Dedifferentiated amniotic fluid mesenchymal stem cell (primary cell): ENCODE measurements around the gene PCDHGB3.
A peak's percentile ranks its signal among the peaks of the same experiment; 100 is the strongest.
"Not testable (repeated sequence)": the region's sequence is repeated elsewhere in the genome, so short reads cannot be mapped to it uniquely, and the experiment has no call there.

Experiments used
- DNase-seq: peaks from one replicate; pipeline ENCODE4 v3.0.0-alpha.2; 2016; ENCODE audit errors: extremely low spot score

The PCDHGB3 gene

DNA sequence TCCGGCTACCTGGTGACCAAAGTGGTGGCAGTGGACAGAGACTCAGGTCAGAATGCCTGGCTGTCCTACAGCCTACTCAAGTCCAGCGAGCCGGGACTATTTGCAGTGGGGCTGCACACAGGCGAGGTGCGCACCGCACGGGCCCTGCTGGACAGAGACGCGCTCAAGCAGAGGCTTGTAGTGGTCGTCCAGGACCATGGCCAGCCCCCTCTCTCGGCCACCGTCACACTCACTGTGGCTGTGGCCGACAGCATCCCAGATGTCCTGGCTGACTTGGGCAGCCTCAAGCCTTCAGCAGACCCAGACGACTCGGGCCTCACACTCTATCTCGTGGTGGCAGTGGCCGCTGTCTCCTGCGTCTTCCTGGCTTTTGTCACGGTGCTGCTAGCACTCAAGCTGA, 13.1 kb upstream of the PCDHGB3 start:
- DNase-seq, result no peak

DNA sequence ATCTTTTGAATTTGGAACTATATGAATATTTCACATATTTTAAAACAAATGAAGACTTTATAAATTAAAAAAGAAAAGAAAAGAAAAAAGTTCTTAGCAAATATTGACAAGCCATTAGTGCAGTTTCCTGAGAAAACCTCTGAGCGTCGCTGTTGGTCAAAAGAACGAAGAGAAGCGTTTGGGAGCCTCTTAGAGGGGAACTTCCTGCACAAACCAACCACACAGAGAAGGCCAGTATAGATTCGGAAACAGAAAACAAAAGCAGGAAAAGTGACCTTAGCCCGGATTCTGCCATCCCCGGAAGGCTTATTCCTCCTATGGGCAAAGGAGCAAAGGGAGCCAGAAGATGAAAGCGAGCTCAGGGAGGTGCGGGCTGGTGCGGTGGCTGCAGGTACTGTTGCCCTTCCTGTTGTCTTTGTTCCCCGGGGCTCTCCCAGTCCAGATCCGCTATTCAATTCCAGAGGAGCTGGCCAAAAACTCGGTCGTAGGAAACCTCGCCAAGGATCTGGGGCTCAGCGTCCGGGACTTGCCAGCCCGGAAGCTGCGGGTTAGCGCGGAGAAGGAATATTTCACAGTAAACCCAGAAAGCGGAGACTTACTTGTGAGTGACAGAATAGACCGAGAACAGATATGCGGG, 10.1 kb upstream of the PCDHGB3 start, which contains the start of gene PCDHGB2:
Gene PCDHGB2, plus strand, starts transcription at position 205 of the 637 bp plus-strand sequence. Its CDS starts 142 bp downstream, at position 347.
- DNase-seq, result no peak

DNA sequence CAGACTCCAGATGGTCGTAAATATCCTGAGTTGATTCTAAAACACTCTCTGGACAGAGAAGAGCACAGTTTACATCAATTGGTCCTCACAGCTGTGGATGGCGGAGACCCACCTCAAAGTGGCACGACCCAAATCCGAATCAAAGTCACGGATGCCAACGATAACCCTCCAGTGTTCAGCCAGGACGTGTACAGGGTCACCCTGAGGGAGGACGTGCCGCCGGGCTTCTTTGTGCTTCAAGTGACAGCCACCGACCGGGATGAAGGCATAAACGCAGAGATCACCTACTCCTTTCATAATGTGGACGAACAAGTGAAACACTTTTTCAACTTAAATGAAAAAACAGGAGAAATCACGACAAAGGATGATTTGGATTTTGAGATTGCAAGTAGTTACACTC, 9.4 kb upstream of the PCDHGB3 start:
- no peak for DNase-seq

DNA sequence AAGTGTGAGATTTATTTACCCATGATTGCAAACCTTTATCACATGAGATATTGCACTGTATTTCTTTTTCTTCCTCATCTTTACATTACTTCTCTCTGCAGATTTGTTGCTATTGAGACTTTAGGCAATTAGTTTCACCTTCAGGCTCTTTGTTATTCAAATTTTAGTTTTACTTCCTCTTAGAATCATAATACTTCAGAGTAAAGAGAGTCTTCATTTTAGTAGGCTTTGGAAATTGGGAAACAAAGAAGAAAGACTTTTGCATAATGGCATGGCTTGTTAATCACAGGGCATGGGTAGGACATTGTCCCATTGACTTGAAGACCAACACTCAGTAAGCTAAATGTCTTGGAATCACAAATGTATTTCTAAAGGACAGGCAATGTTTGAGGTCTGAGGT, 7.3 kb upstream of the PCDHGB3 start:
- DNase-seq, result no peak

DNA sequence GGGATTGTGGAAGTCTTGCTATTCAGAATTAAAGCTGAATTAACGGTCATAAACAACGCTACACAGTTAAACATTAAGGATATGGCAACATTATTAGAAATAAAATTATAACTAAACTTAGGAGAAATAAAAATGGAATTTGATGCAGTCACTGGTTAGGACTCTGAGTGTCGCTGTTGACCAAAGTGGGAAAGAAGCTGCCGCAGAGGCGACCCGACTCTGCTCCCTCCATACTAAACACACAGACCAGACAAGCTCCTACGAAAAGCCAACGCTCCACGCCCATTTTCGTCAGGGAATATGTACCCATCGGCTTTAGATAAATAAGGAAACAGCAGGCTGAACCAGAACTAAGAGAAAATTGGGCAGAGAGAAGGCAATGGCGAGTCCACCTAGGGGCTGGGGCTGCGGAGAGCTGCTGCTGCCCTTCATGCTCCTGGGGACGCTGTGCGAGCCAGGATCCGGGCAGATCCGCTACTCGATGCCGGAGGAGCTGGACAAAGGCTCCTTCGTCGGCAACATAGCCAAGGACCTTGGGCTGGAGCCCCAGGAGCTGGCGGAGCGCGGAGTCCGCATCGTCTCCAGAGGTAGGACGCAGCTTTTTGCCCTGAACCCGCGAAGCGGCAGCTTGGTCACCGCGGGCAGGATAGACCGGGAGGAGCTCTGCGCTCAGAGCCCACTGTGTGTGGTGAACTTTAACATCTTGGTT, 5.9 kb upstream of the PCDHGB3 start, which contains the start of gene PCDHGA5:
Gene PCDHGA5, plus strand, starts transcription at position 211 of the 709 bp plus-strand sequence. Its CDS starts 169 bp downstream, at position 380.
- no peak for DNase-seq

DNA sequence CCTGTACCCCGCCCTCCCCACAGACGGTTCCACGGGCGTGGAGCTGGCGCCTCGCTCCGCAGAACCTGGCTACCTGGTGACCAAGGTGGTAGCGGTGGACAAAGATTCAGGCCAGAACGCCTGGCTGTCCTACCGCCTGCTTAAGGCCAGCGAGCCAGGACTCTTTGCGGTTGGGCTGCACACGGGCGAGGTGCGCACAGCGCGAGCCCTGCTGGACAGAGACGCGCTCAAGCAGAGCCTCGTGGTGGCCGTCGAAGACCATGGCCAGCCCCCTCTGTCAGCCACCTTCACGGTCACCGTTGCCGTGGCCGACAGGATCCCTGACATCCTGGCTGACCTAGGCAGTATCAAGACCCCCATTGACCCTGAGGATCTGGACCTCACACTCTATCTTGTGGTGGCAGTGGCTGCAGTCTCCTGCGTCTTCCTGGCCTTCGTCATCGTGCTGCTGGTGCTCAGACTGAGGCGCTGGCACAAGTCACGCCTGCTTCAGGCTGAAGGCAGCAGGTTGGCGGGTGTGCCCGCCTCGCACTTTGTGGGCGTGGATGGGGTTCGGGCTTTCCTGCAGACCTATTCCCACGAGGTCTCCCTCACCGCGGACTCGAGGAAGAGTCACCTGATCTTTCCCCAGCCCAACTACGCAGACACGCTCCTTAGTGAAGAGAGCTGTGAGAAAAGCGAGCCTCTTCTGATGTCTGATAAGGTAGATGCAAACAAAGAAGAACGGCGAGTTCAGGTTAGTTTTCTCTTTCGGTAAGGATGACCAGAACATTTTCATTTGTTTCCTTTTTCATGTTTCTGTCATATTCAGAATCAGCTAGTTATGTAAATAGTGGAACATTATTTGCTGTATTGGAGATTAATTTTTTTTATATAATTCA, 3.8 kb upstream of the PCDHGB3 start:
- no peak for DNase-seq

DNA sequence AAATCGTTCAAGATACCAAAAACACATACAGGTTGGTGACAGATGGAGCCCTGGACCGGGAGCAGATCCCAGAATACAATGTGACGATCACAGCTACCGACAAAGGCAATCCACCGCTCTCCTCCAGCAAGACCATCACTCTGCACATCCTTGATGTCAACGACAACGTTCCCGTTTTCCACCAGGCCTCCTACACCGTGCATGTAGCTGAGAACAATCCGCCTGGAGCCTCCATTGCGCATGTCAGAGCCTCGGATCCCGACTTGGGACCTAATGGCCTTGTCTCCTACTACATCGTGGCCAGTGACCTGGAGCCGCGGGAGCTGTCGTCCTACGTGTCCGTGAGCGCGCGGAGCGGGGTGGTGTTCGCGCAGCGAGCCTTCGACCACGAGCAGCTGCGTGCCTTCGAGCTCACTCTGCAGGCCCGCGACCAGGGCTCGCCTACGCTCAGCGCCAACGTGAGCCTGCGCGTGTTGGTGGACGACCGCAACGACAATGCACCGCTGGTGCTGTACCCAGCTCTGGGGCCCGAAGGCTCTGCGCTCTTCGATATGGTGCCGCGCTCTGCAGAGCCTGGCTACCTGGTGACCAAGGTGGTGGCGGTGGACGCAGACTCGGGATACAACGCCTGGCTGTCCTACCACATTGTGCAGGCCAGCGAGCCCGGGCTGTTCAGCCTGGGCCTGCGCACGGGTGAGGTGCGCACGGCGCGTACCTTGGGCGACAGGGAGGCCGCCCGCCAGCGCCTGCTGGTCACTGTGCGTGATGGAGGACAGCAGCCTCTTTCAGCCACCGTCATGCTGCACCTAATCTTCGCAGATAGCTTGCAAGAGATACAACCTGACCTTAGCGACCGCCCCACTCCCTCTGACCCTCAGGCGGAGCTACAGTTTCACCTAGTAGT, 1.8 kb downstream of the PCDHGB3 start:
- DNase-seq, result no peak

DNA sequence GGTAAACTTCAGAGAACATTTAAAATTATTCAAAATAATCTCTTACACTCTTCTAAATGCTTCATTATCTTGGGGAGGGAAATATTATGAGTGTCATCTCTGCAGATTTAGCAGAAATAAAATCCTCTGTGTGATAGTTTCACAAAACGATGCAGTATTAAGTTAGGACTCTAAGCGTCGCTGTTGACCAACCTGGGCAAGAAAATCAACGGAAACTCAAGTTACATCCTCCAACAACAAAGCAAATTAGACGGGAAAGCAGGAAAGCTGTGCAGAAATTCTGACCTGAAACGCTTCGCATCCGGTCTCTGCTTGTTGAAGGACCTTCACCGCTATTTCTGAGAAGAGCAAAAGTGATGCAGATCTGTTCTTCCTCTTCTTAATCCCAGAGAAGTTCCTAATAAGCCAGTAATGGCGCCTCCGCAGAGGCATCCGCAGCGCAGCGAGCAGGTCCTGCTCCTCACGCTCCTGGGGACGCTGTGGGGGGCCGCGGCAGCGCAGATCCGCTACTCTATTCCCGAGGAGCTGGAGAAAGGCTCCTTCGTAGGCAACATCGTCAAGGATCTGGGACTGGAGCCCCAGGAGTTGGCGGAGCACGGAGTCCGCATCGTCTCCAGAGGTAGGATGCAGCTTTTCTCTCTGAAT, 3.8 kb downstream of the PCDHGB3 start, which contains the start of gene PCDHGA6:
Gene PCDHGA6, plus strand, starts transcription at position 219 of the 645 bp plus-strand sequence. Its CDS starts 193 bp downstream, at position 412.
- peak; percentile 39 for DNase-seq

DNA sequence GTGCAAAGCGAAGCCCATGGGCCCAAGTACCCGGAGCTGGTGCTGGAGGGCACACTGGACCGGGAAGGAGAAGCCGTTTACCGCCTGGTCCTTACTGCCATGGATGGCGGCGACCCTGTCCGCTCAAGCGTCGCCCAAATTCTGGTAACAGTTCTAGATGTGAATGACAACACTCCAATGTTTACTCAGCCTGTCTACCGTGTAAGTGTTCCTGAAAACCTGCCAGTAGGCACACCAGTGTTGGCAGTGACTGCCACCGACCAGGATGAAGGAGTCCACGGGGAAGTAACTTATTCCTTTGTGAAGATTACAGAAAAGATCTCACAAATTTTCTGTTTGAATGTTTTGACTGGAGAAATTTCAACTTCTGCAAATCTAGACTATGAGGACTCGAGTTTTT, 4.6 kb downstream of the PCDHGB3 start:
- DNase-seq, result no peak

DNA sequence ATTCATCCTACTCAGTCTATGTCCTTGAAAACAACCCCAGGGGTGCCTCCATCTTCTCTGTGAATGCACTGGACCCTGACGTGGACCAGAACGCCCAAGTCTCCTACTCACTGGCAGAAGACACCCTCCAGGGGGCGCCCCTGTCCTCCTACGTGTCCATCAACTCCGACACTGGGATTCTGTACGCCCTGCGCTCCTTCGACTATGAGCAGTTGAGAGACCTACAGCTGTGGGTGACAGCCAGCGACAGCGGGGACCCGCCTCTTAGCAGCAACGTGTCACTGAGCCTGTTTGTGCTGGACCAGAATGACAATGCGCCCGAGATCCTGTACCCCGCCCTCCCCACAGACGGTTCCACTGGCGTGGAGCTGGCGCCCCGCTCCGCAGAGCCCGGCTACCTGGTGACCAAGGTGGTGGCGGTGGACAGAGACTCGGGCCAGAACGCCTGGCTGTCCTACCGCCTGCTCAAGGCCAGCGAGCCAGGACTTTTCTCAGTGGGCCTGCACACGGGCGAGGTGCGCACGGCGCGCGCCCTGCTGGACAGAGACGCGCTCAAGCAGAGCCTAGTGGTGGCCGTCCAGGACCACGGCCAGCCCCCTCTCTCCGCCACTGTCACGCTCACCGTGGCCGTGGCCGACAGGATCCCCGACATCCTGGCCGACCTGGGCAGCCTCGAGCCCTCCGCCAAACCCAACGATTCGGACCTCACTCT, 5.6 kb downstream of the PCDHGB3 start:
- not testable (repeated sequence) for DNase-seq

DNA sequence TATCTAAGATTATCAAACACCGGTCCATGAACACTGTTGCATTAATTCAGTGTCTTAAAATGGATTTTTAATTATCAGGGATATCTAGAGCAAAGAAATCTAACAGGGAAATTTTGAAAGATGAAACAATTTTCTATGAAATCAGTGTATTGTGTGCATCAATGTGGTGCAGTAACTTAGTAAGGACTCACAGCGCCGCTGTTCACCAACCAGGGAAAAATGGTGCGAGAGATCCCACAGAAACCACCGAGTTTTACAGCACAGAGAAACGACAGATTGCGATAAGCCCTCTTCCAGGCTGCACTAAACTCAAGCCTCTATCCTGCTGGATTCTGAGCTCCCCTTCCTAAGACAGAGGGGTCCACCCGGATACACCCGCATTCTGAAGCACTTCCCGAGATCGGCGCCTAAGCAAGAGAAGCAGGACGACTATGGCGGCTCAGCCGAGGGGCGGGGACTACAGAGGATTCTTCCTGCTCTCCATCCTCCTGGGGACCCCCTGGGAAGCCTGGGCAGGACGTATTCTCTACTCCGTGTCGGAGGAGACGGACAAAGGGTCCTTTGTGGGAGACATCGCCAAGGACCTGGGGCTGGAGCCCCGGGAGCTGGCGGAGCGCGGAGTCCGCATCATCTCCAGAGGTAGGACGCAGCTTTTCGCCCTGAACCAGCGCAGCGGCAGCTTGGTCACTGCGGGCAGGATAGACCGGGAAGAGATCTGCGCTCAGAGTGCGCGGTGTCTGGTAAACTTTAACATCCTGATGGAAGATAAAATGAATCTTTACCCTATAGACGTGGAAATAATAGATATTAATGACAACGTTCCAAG, 12.6 kb downstream of the PCDHGB3 start, which contains the start of gene PCDHGA7:
Gene PCDHGA7, plus strand, starts transcription at position 274 of the 826 bp plus-strand sequence. Its CDS starts 158 bp downstream, at position 432.
- DNase-seq, result no peak

DNA sequence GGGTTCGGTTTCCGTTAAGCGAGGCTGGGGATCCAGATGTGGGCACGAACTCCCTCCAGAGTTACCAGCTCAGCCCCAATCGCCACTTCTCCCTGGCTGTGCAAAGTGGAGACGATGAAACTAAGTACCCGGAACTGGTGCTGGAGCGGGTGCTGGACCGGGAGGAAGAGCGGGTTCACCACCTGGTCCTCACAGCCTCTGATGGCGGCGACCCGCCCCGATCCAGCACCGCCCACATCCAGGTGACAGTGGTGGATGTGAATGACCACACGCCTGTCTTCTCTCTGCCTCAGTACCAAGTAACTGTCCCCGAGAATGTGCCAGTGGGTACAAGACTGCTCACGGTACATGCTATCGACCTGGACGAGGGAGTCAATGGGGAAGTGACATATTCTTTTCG, 13.3 kb downstream of the PCDHGB3 start:
- no peak for DNase-seq

DNA sequence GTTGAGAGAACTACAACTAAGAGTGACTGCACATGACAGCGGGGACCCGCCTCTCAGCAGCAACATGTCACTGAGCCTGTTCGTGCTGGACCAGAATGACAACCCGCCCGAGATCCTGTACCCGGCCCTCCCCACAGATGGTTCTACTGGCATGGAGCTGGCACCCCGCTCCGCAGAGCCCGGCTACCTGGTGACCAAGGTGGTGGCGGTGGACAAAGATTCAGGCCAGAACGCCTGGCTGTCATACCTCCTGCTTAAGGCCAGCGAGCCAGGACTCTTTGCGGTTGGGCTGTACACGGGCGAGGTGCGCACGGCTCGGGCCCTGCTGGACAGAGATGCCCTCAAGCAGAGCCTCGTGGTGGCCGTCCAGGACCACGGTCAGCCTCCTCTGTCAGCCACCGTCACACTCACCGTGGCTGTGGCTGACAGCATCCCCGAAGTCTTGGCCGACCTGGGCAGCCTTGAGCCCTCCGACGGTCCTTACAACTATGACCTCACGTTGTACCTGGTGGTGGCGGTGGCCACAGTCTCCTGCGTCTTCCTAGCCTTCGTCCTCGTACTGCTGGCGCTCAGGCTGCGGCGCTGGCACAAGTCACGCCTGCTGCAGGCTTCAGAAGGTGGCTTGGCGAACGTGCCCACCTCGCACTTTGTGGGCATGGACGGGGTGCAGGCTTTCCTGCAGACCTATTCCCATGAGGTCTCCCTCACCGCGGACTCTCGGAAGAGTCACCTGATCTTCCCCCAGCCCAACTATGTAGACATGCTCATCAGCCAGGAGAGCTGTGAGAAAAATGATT, 14.6 kb downstream of the PCDHGB3 start:
- DNase-seq, result no peak

DNA sequence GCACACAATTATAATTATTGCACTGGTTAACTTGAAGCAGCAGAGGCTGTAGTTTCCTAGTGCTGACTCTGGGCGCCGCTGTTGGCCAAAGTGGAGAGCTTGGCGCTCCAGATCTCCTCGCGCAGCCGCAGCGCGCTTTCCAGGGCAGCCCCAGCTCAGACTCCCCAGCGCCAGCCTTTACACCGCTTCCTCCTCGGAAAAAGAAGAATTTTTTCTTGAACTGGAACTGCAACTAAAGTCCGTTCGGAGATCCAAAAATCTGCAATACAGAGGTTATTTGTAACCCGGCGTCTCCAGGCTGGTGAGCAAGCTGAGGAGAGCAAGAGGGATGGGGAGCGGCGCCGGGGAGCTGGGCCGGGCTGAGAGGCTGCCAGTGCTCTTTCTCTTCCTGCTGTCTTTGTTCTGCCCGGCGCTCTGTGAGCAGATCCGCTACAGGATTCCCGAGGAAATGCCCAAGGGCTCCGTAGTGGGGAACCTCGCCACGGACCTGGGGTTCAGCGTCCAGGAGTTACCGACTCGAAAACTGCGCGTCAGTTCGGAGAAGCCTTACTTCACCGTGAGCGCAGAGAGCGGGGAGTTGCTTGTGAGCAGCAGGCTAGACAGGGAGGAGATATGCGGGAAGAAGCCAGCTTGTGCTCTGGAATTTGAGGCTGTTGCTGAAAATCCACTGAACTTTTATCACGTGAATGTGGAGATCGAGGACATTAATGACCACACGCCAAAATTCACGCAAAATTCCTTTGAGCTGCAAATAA, 17.7 kb downstream of the PCDHGB3 start, which contains the start of gene PCDHGB4:
Gene PCDHGB4, plus strand, starts transcription at position 142 of the 755 bp plus-strand sequence. Its CDS starts 187 bp downstream, at position 329.
- not testable (repeated sequence) for DNase-seq

DNA sequence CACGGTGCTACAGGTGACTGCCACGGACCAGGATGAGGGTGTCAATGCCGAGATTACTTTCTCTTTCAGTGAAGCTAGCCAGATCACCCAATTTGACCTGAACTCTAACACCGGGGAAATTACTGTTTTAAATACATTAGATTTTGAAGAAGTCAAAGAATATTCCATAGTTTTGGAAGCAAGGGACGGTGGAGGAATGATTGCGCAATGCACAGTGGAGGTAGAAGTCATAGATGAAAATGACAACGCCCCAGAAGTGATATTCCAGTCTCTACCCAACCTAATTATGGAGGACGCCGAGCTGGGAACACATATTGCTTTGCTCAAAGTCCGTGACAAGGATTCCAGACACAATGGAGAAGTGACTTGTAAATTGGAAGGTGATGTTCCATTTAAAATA, 18.6 kb downstream of the PCDHGB3 start:
- DNase-seq, result no peak

DNA sequence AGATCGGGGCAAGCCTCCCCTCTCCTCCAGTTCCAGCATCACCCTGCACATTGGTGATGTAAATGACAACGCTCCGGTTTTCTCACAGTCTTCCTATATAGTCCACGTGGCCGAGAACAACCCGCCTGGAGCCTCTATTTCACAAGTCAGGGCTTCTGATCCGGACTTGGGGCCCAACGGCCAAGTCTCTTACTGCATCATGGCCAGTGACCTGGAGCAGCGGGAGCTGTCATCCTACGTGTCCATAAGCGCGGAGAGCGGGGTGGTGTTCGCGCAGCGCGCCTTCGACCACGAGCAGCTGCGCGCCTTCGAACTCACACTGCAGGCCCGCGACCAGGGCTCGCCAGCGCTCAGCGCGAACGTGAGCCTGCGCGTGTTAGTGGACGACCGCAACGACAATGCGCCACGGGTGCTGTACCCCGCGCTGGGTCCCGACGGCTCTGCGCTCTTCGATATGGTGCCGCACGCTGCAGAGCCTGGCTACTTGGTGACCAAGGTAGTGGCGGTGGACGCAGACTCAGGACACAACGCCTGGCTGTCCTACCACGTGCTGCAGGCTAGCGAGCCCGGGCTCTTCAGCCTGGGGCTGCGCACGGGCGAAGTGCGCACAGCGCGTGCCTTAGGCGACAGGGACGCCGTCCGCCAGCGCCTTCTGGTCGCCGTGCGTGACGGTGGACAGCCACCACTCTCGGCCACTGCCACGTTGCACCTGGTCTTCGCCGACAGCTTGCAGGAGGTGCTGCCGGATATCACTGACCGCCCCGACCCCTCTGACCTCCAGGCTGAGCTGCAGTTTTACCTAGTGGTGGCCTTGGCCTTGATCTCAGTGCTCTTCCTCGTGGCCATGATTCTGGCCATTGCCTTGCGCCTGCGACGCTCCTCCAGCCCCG, 19.4 kb downstream of the PCDHGB3 start:
- DNase-seq, result no peak
